HCT116 (cell line): ENCODE measurements around the gene AUTS2. TPM values are rescaled to one million over a fixed set of nuclear protein-coding genes. Genes with fewer than 3 reads are reported as not detected.

ENCODE experiments used
- ATAC-seq: fragments of 200-7000 bp; cut with Tn5 transposase; 2 replicates; pipeline ENCODE4 v1.9.1; 2020; ENCODE audit warnings: mild to moderate bottlenecking, moderate library complexity
- BruUV-seq: library from RNA; stranded (reverse); fragments of 400-500 nt; replicated peaks from 2 replicates; lab custom pipeline; 2021; lab: Mats Ljungman, UMichigan
- CTCF ChIA-PET: fragments of 300-600 bp; sonication (Branson Sonifier 250); formaldehyde crosslinking; loops from one replicate; lab custom pipeline; 2021; ENCODE audit warnings: antibody characterized with exemption; lab: Charles Lee
- POLR2A ChIA-PET: fragments of 300-600, 350-600 bp; sonication (Branson Sonifier 250); formaldehyde crosslinking; loops from one replicate; lab custom pipeline; 2021; ENCODE audit warnings: antibody characterized with exemption; lab: Charles Lee
- RAD21 ChIA-PET, 2 experiments: fragments of 300-600 bp; sonication (Branson Sonifier 250); formaldehyde crosslinking; loops; one replicate each; lab custom pipeline; 2023; ENCODE audit warnings: low total read pairs in 2 of 2; ENCODE audit not compliant: uncharacterized antibody in 2 of 2, unreplicated experiment in 2 of 2, low non-redundant PET in 1 of 2; lab: Charles Lee
- DNase-seq: peaks from one replicate; pipeline ENCODE4 v3.0.0-alpha.2; 2010; ENCODE audit warnings: low read depth, low spot score
- H2AFZ ChIP-seq: fragments of 200-600 bp; shearing (Covaris generic), sonication (generic); 2 replicates; pipeline ENCODE4 v1.6.1; 2017; ENCODE audit warnings: low read depth, mixed run types, mixed read lengths, antibody characterized with exemption, low read length; ENCODE audit not compliant: poor library complexity, severe bottlenecking
- H3K27ac ChIP-seq: 2 replicates; pipeline ENCODE4 v1.5.1; 2012; ENCODE audit warnings: low read depth, low read length
- H3K27me3 ChIP-seq: fragments of 200-600 bp; sonication (generic); 2 replicates; pipeline ENCODE4 v1.6.1; 2016; ENCODE audit warnings: mixed run types, low read length, mixed read lengths; ENCODE audit not compliant: insufficient read depth
- H3K36me3 ChIP-seq, 2 experiments: fragments of 200-500 bp in 1 of 2; fragments of 200-600 bp in 1 of 2; sonication (Bioruptor generic) in 1 of 2; sonication (generic) in 1 of 2; 2 replicates each; pipeline versions ENCODE4 v1.5.1 to v1.6.1; 2014 to 2016; ENCODE audit warnings: low read length in 2 of 2, inconsistent platforms in 1 of 2, mixed read lengths in 1 of 2, mixed run types in 1 of 2; ENCODE audit not compliant: insufficient read depth in 2 of 2, control insufficient read depth in 1 of 2
- H3K4me1 ChIP-seq, 2 experiments: fragments of 200-600 bp in 1 of 2; sonication (generic) in 1 of 2; 2 replicates each; pipeline versions ENCODE4 v1.5.1 to v1.6.1; 2012 to 2017; ENCODE audit warnings: low read length in 2 of 2, inconsistent platforms in 1 of 2, mild to moderate bottlenecking in 1 of 2, mixed read lengths in 1 of 2, mixed run types in 1 of 2, moderate library complexity in 1 of 2; ENCODE audit not compliant: insufficient read depth in 2 of 2, control insufficient read depth in 1 of 2
- H3K4me2 ChIP-seq: fragments of 200-600 bp; sonication (generic); 2 replicates; pipeline ENCODE4 v1.6.1; 2017; ENCODE audit warnings: mixed run types, low read length, mixed read lengths
- H3K4me3 ChIP-seq, 2 experiments: fragments of 200-600 bp in 1 of 2; sonication (generic) in 1 of 2; replicated peaks in 1 of 2; 2 replicates each; pipeline ENCODE4 v1.5.1; 2011 to 2016; ENCODE audit warnings: low read length in 2 of 2, control low read depth in 1 of 2, low read depth in 1 of 2, mild to moderate bottlenecking in 1 of 2, mixed read lengths in 1 of 2, mixed run types in 1 of 2
- H3K79me2 ChIP-seq: fragments of 200-600 bp; sonication (generic); 2 replicates; pipeline ENCODE4 v1.6.1; 2017; ENCODE audit warnings: mild to moderate bottlenecking, mixed run types, low read length, moderate library complexity, mixed read lengths; ENCODE audit not compliant: insufficient read depth
- H3K9ac ChIP-seq: fragments of 200-600 bp; sonication (generic); 2 replicates; pipeline ENCODE4 v1.6.1; 2016; ENCODE audit warnings: low read length, mixed read lengths
- H3K9me2 ChIP-seq: fragments of 200-600 bp; sonication (generic), shearing (Covaris generic); 2 replicates; pipeline ENCODE4 v1.6.1; 2017; ENCODE audit warnings: mixed run types, mild to moderate bottlenecking, moderate library complexity; ENCODE audit not compliant: insufficient read depth
- H3K9me3 ChIP-seq, 2 experiments: fragments of 200-500 bp in 1 of 2; fragments of 200-600 bp in 1 of 2; sonication (Bioruptor generic) in 1 of 2; sonication (generic) in 1 of 2; 2 replicates each; pipeline ENCODE4 v1.6.1; 2014 to 2017; ENCODE audit warnings: low read length in 2 of 2, mixed read lengths in 2 of 2, inconsistent platforms in 1 of 2, low read depth in 1 of 2, mild to moderate bottlenecking in 1 of 2, mixed run types in 1 of 2, moderate library complexity in 1 of 2; ENCODE audit not compliant: control insufficient read depth in 1 of 2, insufficient read depth in 1 of 2
- H4K20me1 ChIP-seq: fragments of 200-600 bp; sonication (generic), shearing (Covaris generic); 2 replicates; pipeline ENCODE4 v1.6.1; 2017; ENCODE audit warnings: mixed run types, mild to moderate bottlenecking, moderate library complexity; ENCODE audit not compliant: insufficient read depth
- ATF3 ChIP-seq: IDR thresholded peaks from 2 replicates; pipeline ENCODE4 v1.6.1; 2012
- CBX3 ChIP-seq: IDR thresholded peaks from 2 replicates; pipeline ENCODE4 v1.6.1; 2012; ENCODE audit warnings: low read depth
- CEBPB ChIP-seq: IDR thresholded peaks from 2 replicates; pipeline ENCODE4 v1.6.1; 2012; ENCODE audit warnings: low read depth
- CTCF ChIP-seq, 3 experiments: fragments of 200-600 bp in 1 of 3; sonication (generic) in 1 of 3; IDR thresholded peaks in 2 of 3; conservative IDR thresholded peaks in 1 of 3; 2 replicates each; pipeline ENCODE4 v1.5.1; 2012 to 2017; ENCODE audit warnings: low read depth in 2 of 3, low read length in 2 of 3, antibody characterized with exemption in 1 of 3, borderline replicate concordance in 1 of 3, control low read depth in 1 of 3, mild to moderate bottlenecking in 1 of 3, mixed read lengths in 1 of 3, mixed run types in 1 of 3, moderate library complexity in 1 of 3; ENCODE audit not compliant: insufficient read depth in 1 of 3
- EGR1 ChIP-seq: IDR thresholded peaks from 2 replicates; pipeline ENCODE4 v1.6.1; 2012; ENCODE audit warnings: low read depth
- ELF1 ChIP-seq: IDR thresholded peaks from 2 replicates; pipeline ENCODE4 v1.6.1; 2012; ENCODE audit warnings: low read depth, borderline replicate concordance
- EZH2 ChIP-seq: fragments of 200-600 bp; sonication (generic); IDR thresholded peaks from 2 replicates; pipeline ENCODE4 v1.6.1; 2017; ENCODE audit warnings: antibody characterized with exemption, mixed run types
- EZH2phosphoT487 ChIP-seq: fragments of 200-600 bp; IDR thresholded peaks from 2 replicates; pipeline ENCODE4 v1.6.1; 2018; ENCODE audit warnings: antibody characterized with exemption, borderline replicate concordance
- FOSL1 ChIP-seq: IDR thresholded peaks from 2 replicates; pipeline ENCODE4 v1.6.1; 2012; ENCODE audit warnings: low read depth
- JUND ChIP-seq: IDR thresholded peaks from 2 replicates; pipeline ENCODE4 v1.6.1; 2012
- MAX ChIP-seq: IDR thresholded peaks from 2 replicates; pipeline ENCODE4 v1.6.1; 2012
- SIN3A ChIP-seq: IDR thresholded peaks from 2 replicates; pipeline ENCODE4 v1.6.1; 2012; ENCODE audit warnings: low read depth
- SP1 ChIP-seq: IDR thresholded peaks from 2 replicates; pipeline ENCODE4 v1.6.1; 2012; ENCODE audit warnings: low read depth
- SRF ChIP-seq: IDR thresholded peaks from 2 replicates; pipeline ENCODE4 v1.6.1; 2012; ENCODE audit warnings: low read depth
- TCF7L2 ChIP-seq: IDR thresholded peaks from 2 replicates; pipeline ENCODE4 v1.7.0; 2011; ENCODE audit warnings: borderline replicate concordance, inconsistent platforms; ENCODE audit not compliant: insufficient read depth, insufficient read length; ENCODE audit errors: extremely low read depth
- YY1 ChIP-seq: IDR thresholded peaks from 2 replicates; pipeline ENCODE4 v1.6.1; 2011; ENCODE audit warnings: low read length, low read depth, moderate library complexity, mild to moderate bottlenecking; ENCODE audit not compliant: insufficient replicate concordance; ENCODE audit errors: extremely low read depth
- ZBTB33 ChIP-seq: IDR thresholded peaks from 2 replicates; pipeline ENCODE4 v1.6.1; 2011; ENCODE audit warnings: mild to moderate bottlenecking, low read length, moderate library complexity; ENCODE audit not compliant: insufficient replicate concordance; ENCODE audit errors: extremely low read depth
- ZFX ChIP-seq: fragments of 450-650 bp; IDR thresholded peaks from 2 replicates; pipeline ENCODE4 v1.6.1; 2017
- ZNF274 ChIP-seq: fragments of 200-500 bp; sonication (Bioruptor generic); IDR thresholded peaks from 2 replicates; pipeline ENCODE4 v1.6.1; 2014; ENCODE audit warnings: mild to moderate bottlenecking, low read depth, low read length, inconsistent platforms
- intact Hi-C: fragments of 100-400 bp; cut with micrococcal nuclease; formaldehyde crosslinking; loops from 2 replicates; pipeline ENCODE4 v1.10.0; 2022
- total RNA-seq: library from RNA; stranded (reverse); gene quantifications from one replicate; pipeline ENCODE4 v1.2.1, GENCODE V29; 2021; ENCODE audit not compliant: unreplicated experiment

Gene AUTS2
- total RNA-seq, 1 experiment from 2014 or later, result 0.93 TPM

- BruUV-seq, result no TSS peak
- peaks cover 14 to 30% of the 10 kb centered on the region in 2 experiments; a peak in 2 of 4 replicates for H3K9me3 ChIP-seq
Observed at GRCh38 chr7:69746383-69746782, 148.1 kb downstream of the AUTS2 start.

More at GRCh38 chr7:69746383-69746782, 148.1 kb downstream of the AUTS2 start:
- Histone ChIP-seq H3K27me3 (no peaks in the 10 kb centered on the region), H3K4me2 (no peak overlapping the region), H3K27ac (no peak overlapping the region), H3K9me2 (no peaks in the 10 kb centered on the region), H3K9ac (no peak overlapping the region), H4K20me1 (no peaks in the 10 kb centered on the region), H2AFZ (no peak overlapping the region), H3K4me3 (no peak overlapping the region), H3K79me2 (no peaks in the 10 kb centered on the region), H3K4me1 (no peaks in the 10 kb centered on the region), H3K36me3 (no peaks in the 10 kb centered on the region)
- TF ChIP-seq ATF3 (no peak), ELF1 (no peak), MAX (no peak), FOSL1 (no peak), ZNF274 (no peak), ZBTB33 (no peak), TCF7L2 (no peak), JUND (no peak), EGR1 (no peak), EZH2 (no peak), SIN3A (no peak), CTCF (IDR thresholded peaks at IDR 0.05 in 2 of 3, conservative IDR thresholded peaks at IDR 0.05 in 1 of 3; ENCODE audit: borderline replicate concordance in 1 of 3, insufficient read depth in 1 of 3, low read depth in 2 of 3, low read length in 2 of 3) (no peak), CEBPB (no peak), SRF (no peak), EZH2phosphoT487 (no peak), ZFX (no peak), CBX3 (no peak), SP1 (no peak), YY1 (no peak)
- POLR2A ChIA-PET, result no interaction called here
- CTCF ChIA-PET, result no interaction called here
- RAD21 ChIA-PET, result no interaction called here
- ATAC-seq (no peak), DNase-seq (no peak)
- intact Hi-C loops, result no loop called here
